Suprapubic skin (tissue), 4 donors: Measurements from ENCODE around the gene PACS2. TPM values are rescaled to one million over a fixed set of nuclear protein-coding genes. Genes with fewer than 3 reads are reported as not detected.

Experiments used
- DNase-seq, 2 donors: peaks; one replicate each; pipeline ENCODE4 v3.0.0-alpha.2; 2019; ENCODE audit warnings: low spot score in 2 of 2
- H3K27ac ChIP-seq: fragments of 200-600 bp; sonication (generic); one replicate; pipeline ENCODE4 v1.5.1; 2019
- H3K27me3 ChIP-seq: fragments of 200-600 bp; sonication (generic); one replicate; pipeline ENCODE4 v1.5.1; 2019
- H3K36me3 ChIP-seq: fragments of 200-600 bp; sonication (generic); one replicate; pipeline ENCODE4 v1.5.1; 2019
- H3K4me1 ChIP-seq: fragments of 200-600 bp; sonication (generic); one replicate; pipeline ENCODE4 v1.5.1; 2019
- H3K4me3 ChIP-seq: fragments of 200-600 bp; sonication (generic); one replicate; pipeline ENCODE4 v1.5.1; 2019; ENCODE audit warnings: mild to moderate bottlenecking
- H3K9me3 ChIP-seq: fragments of 200-600 bp; sonication (generic); one replicate; pipeline ENCODE4 v1.5.1; 2019
- EP300 ChIP-seq: sonication (generic); formaldehyde crosslinking; IDR thresholded peaks from one replicate; pipeline ENCODE4 v1.6.1; 2017; ENCODE audit warnings: antibody characterized with exemption
- POLR2A ChIP-seq, 2 donors: fragments of 450-650 bp; IDR thresholded peaks; one replicate each; pipeline ENCODE4 v1.6.1; 2017; ENCODE audit warnings: antibody characterized with exemption in 2 of 2, mild to moderate bottlenecking in 2 of 2, moderate library complexity in 2 of 2
- POLR2AphosphoS5 ChIP-seq, 3 donors: sonication (generic); formaldehyde crosslinking; IDR thresholded peaks; one replicate each; pipeline ENCODE4 v1.6.1; 2017; ENCODE audit warnings: antibody characterized with exemption in 3 of 3
- WGBS: methylation state at CpG from one replicate; pipeline ENCODE4 v1.1.5; 2018; 5-methylcytosine and 5-hydroxymethylcytosine counted together
- total RNA-seq, 4 donors: library from RNA; depleted of rRNA; stranded (reverse); fragments of >200 nt; gene quantifications; one replicate each; pipeline ENCODE4 v1.1.0, GENCODE V29; 2016
- TF ChIP-seq, protein P1 (sequence below), 2 donors: fragments of 200-600 bp in 1 of 2; fragments of 450-650 bp in 1 of 2; sonication (generic) in 1 of 2; IDR thresholded peaks; one replicate each; pipeline ENCODE4 v1.5.1; 2016 to 2019; ENCODE audit warnings: antibody characterized with exemption in 2 of 2, mild to moderate bottlenecking in 1 of 2, moderate library complexity in 1 of 2

PACS2 gene
- total RNA-seq, 4 donors from 2014 or later: 41.9 to 100 (median 66.6) TPM

DNA sequence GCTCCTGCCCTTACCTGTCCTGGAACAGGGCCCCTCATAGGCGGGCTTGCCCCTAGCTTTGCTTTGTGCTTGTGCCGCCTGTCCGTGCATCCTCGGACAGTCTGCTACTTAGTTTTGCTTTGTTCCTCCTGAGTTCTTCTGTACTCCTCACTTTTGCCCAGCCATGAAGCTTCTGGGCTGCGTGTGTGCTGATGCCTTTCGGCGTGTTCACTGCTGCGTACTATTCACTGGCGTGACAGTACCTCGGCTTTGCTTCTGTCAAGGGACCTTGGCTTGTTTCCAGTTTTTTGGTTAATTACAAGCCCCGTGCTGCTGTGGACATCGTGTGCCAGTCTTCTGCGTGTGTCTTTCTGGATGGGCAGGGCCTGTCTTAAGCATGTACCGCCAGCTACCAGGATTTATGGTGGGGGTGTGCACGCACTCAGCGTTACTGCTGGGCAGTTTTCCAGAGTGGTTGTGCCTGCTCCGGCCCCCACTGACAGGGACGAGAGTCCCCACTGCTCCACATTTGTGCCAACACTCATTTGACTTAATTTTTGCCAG is 2.5 kb downstream of the PACS2 start:
- Histone ChIP-seq H3K9me3 (no peaks in the 10 kb centered on the region), H3K27ac (peak overlapping the region; percentile 54), H3K4me1 (peaks cover 45% of the 10 kb centered on the region), H3K36me3 (no peaks in the 10 kb centered on the region), H3K27me3 (no peaks in the 10 kb centered on the region), H3K4me3 (peak overlapping the region; percentile 12)
- DNase-seq: no peak
- no peak for TF ChIP-seq POLR2A (IDR thresholded peaks at IDR 0.05)
- TF ChIP-seq, protein P1, sequence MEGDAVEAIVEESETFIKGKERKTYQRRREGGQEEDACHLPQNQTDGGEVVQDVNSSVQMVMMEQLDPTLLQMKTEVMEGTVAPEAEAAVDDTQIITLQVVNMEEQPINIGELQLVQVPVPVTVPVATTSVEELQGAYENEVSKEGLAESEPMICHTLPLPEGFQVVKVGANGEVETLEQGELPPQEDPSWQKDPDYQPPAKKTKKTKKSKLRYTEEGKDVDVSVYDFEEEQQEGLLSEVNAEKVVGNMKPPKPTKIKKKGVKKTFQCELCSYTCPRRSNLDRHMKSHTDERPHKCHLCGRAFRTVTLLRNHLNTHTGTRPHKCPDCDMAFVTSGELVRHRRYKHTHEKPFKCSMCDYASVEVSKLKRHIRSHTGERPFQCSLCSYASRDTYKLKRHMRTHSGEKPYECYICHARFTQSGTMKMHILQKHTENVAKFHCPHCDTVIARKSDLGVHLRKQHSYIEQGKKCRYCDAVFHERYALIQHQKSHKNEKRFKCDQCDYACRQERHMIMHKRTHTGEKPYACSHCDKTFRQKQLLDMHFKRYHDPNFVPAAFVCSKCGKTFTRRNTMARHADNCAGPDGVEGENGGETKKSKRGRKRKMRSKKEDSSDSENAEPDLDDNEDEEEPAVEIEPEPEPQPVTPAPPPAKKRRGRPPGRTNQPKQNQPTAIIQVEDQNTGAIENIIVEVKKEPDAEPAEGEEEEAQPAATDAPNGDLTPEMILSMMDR (IDR thresholded peaks at IDR 0.05): no peak
- no peak for TF ChIP-seq POLR2AphosphoS5 (IDR thresholded peaks at IDR 0.05)
- WGBS: 40% methylated on average over 18 of the region's 18 CpGs

DNA sequence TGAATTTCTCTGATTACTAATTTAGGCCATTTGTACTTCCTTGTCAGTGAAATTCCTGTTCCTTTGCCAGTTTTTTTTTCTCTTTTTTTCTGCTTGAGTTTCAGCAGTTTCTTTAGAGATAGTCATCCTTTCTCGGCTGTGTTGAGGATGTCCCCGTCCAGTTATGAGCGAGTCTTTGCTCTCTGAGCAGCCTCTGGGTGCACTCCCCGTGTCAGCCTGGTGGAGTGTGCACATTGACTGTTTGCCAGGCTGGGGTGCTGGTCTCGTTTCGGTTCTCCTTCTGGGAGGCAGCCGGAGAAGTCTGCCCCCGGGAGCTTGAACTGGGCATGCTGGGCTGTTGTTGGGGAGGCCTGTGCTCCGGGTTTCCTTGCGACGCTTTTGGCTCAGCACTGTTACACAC is 3.0 kb downstream of the PACS2 start:
- Histone ChIP-seq H3K9me3 (no peaks in the 10 kb centered on the region), H3K4me1 (peaks cover 45% of the 10 kb centered on the region), H3K27ac (peak overlapping the region; percentile 54), H3K27me3 (no peaks in the 10 kb centered on the region), H3K4me3 (peak overlapping the region; percentile 12), H3K36me3 (no peaks in the 10 kb centered on the region)
- DNase-seq: no peak
- TF ChIP-seq EP300 (no peak), POLR2AphosphoS5 (IDR thresholded peaks at IDR 0.05) (no peak), POLR2A (IDR thresholded peaks at IDR 0.05) (no peak)
- TF ChIP-seq, protein P1 (IDR thresholded peaks at IDR 0.05): peak in 1 of 2 donors; percentile 10
- 29% methylated on average over 11 of the region's 11 CpGs for WGBS

GRCh38 chr14:105322791-105323556 is 8.4 kb downstream of the PACS2 start:
- Histone ChIP-seq H3K9me3 (no peaks in the 10 kb centered on the region), H3K36me3 (no peaks in the 10 kb centered on the region), H3K4me3 (no peak overlapping the region), H3K27me3 (no peaks in the 10 kb centered on the region), H3K4me1 (peaks cover 3% of the 10 kb centered on the region), H3K27ac (no peak overlapping the region)
- DNase-seq: no peak
- TF ChIP-seq EP300 (no peak), POLR2A (IDR thresholded peaks at IDR 0.05) (no peak)
- TF ChIP-seq, protein P1 (IDR thresholded peaks at IDR 0.05): no peak
- 85% methylated on average over 27 of the region's 27 CpGs for WGBS

DNA sequence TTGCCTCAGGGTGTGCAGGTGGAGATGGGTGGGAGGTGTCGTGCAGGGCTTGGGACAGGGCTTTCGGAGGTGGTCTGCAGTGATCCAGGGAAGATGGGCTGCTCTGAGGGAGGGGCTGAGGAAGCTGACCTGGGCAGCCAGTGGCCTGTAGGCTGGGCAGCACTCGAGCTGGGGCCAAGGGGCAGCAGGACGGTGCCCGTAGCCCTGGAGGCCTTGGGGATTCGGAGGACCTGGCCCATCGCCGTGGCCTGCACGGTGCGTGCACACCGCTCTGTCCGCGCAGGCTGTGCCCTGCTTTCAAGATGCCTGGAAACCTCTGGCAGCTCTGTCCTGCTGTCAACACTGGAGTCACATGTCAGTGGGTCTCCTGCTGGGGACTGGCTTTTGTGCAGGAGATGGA is 9.1 kb downstream of the PACS2 start:
- Histone ChIP-seq H3K36me3 (no peaks in the 10 kb centered on the region), H3K27me3 (no peaks in the 10 kb centered on the region), H3K4me3 (no peak overlapping the region), H3K9me3 (no peaks in the 10 kb centered on the region), H3K27ac (no peak overlapping the region), H3K4me1 (no peaks in the 10 kb centered on the region)
- no peak for DNase-seq
- WGBS: 89% methylated on average over 13 of the region's 13 CpGs
- no peak for TF ChIP-seq POLR2AphosphoS5 (IDR thresholded peaks at IDR 0.05)
- TF ChIP-seq EP300: no peak
- TF ChIP-seq, protein P1 (IDR thresholded peaks at IDR 0.05): no peak
- TF ChIP-seq POLR2A (IDR thresholded peaks at IDR 0.05): no peak

DNA sequence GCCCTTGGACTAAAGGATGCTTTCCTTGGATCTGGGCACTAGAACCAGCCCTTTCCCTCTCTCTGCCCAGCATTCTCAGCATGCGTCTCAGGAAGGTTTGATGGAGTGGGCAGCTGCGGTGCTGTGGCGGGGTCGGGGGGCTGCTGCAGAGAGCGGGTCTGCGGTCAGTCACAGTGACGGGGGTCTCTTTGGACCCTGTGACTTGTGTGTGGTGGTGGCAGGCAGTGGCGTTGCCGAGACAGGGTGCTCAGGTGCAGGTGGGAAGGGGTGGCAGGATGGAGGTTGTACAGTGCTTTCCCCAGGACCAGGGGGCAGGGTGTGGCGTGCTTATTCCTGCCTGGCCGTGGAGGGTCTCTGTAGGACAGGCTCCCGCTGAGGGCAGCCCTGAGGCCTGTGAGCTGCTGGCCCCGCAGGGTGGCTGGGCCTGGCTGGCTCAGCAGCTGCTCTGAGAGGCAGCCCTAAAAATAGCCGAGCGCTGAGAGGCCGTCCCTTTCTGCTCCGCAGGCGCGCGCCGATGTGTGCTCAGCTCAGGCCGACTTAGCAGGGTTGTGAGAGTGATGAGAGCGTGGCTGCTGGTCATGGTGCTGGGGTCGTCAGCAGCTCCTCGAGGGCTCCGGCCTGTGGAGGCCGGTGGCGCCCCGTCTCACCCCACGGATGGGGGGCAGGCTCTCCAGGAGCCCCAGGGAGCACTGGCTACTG is 9.7 kb downstream of the PACS2 start:
- H3K36me3 ChIP-seq: no peaks in the 10 kb centered on the region
- H3K4me3 ChIP-seq: no peak overlapping the region
- peaks cover 4% of the 10 kb centered on the region for H3K4me1 ChIP-seq
- no peaks in the 10 kb centered on the region for H3K27me3 ChIP-seq
- no peak for TF ChIP-seq EP300
- TF ChIP-seq POLR2A (IDR thresholded peaks at IDR 0.05): no peak
- TF ChIP-seq, protein P1 (IDR thresholded peaks at IDR 0.05): no peak
- no peak for TF ChIP-seq POLR2AphosphoS5 (IDR thresholded peaks at IDR 0.05)
- no peak for DNase-seq
- H3K27ac ChIP-seq: no peak overlapping the region
- H3K9me3 ChIP-seq: no peaks in the 10 kb centered on the region
- WGBS: 92% methylated on average over 10 of the region's 30 CpGs
